Stomach (tissue), 9 donors: Measurements from ENCODE around the gene RASSF5. TPM values are rescaled to one million over a fixed set of nuclear protein-coding genes. Genes with fewer than 3 reads are reported as not detected.

ENCODE experiments used
- DNase-seq, 2 donors: peaks; one replicate each; pipeline versions ENCODE4 v3.0.0 to v3.0.0-alpha.2; 2013 to 2019
- H3K27ac ChIP-seq, 5 donors: fragments of 200-600 bp in 4 of 5; sonication (generic) in 4 of 5; one replicate each; pipeline ENCODE4 v1.5.1; 2013 to 2019; ENCODE audit warnings: mild to moderate bottlenecking in 1 of 5, moderate library complexity in 1 of 5
- H3K27me3 ChIP-seq, 3 donors: fragments of 200-600 bp; sonication (generic); one replicate each; pipeline ENCODE4 v1.5.1; 2017 to 2019; ENCODE audit warnings: mixed run types in 1 of 3
- H3K36me3 ChIP-seq, 4 donors: fragments of 200-600 bp; sonication (generic); 1 replicate in 3 of 4; 2 replicates in 1 of 4; pipeline ENCODE4 v1.5.1; 2016 to 2019
- H3K4me1 ChIP-seq, 4 donors: fragments of 200-600 bp; sonication (generic); one replicate each; pipeline ENCODE4 v1.5.1; 2016 to 2019
- H3K4me3 ChIP-seq, 4 donors: fragments of 200-600 bp; sonication (generic) in 3 of 4; one replicate each; pipeline ENCODE4 v1.5.1; 2016 to 2019; ENCODE audit warnings: mild to moderate bottlenecking in 1 of 4
- H3K9me3 ChIP-seq, 4 donors: fragments of 200-600 bp; sonication (generic); one replicate each; pipeline ENCODE4 v1.5.1; 2016 to 2019
- CTCF ChIP-seq, 7 experiments: fragments of 450-650 bp in 4 of 7; fragments of 200-600 bp in 3 of 7; sonication (generic) in 3 of 7; IDR thresholded peaks; one replicate each; pipeline ENCODE4 v1.5.1; 2016 to 2019; ENCODE audit warnings: antibody characterized with exemption in 7 of 7, control low read depth in 2 of 7, mild to moderate bottlenecking in 1 of 7
- EP300 ChIP-seq: sonication (generic); formaldehyde crosslinking; IDR thresholded peaks from one replicate; pipeline ENCODE4 v1.6.1; 2017; ENCODE audit warnings: antibody characterized with exemption
- POLR2A ChIP-seq, 4 donors: fragments of 450-650 bp; IDR thresholded peaks; one replicate each; pipeline ENCODE4 v1.6.1; 2016; ENCODE audit warnings: antibody characterized with exemption in 4 of 4, control low read depth in 2 of 4, mild to moderate bottlenecking in 1 of 4, moderate library complexity in 1 of 4
- POLR2AphosphoS5 ChIP-seq, 3 donors: sonication (generic); formaldehyde crosslinking; IDR thresholded peaks; one replicate each; pipeline ENCODE4 v1.6.1; 2016; ENCODE audit warnings: antibody characterized with exemption in 3 of 3
- WGBS, 5 donors: extraction: QIAGEN DNeasy Blood & Tissue Kit in 3 of 5; methylation state at CpG; one replicate each; pipeline versions ENCODE4 v1.1.5 to v1.1.7; 2013 to 2018; 5-methylcytosine and 5-hydroxymethylcytosine counted together
- intact Hi-C: fragments of 100-400 bp; cut with DNase I; formaldehyde crosslinking; loops from one replicate; pipeline ENCODE4 v1.15.1; 2023; ENCODE audit warnings: low total_unique reads
- polyA plus RNA-seq, 3 donors: library from polyadenylated mRNA; stranded (reverse); fragments of 200-250 nt; gene quantifications; one replicate each; pipeline ENCODE4 v1.2.3, GENCODE V29; 2013
- total RNA-seq, 5 donors: library from RNA; depleted of rRNA; stranded (reverse); fragments of >200 nt; gene quantifications; one replicate each; pipeline versions ENCODE4 v1.1.0 to v1.2.3, GENCODE V29; 2014 to 2016
- donor health status: healthy with polysubstance abuse.
- donor health status: Bipolar disorder and iron deficiency.
- donor health status: healthy.

Gene RASSF5
- total and polyA plus RNA-seq, 8 donors = 2.2 to 44.5 (median 7.5) TPM

- H3K36me3 ChIP-seq = peaks cover 38 to 97% (median 92%) of the 10 kb centered on the region in 4 donors
- 89 to 94% (median 91%) methylated on average over 9 of the region's 9 CpGs for WGBS, 5 donors
- intact Hi-C loops = no loop called here
Observed at GRCh38 chr1:206591696-206592095, 84.4 kb downstream of the RASSF5 start.

GRCh38 chr1:206593351-206593925 lies 86.1 kb downstream of the RASSF5 start:
- peaks cover 0 to 40% (median 15%) of the 10 kb centered on the region in 4 donors for H3K4me1 ChIP-seq
- no peak for DNase-seq
- no peak for TF ChIP-seq EP300
- TF ChIP-seq CTCF (IDR thresholded peaks at IDR 0.05) = no peak
- TF ChIP-seq POLR2A (IDR thresholded peaks at IDR 0.05) = no peak
- TF ChIP-seq POLR2AphosphoS5 (IDR thresholded peaks at IDR 0.05) = no peak
- intact Hi-C loops = no loop called here
- no peaks in the 10 kb centered on the region for H3K9me3 ChIP-seq
- H3K4me3 ChIP-seq = no peak overlapping the region
- H3K27me3 ChIP-seq = no peaks in the 10 kb centered on the region
- H3K27ac ChIP-seq = no peak overlapping the region
- 90 to 97% (median 91%) methylated on average over 7 of the region's 7 CpGs for WGBS, 5 donors
- H3K36me3 ChIP-seq = peaks cover 41 to 97% (median 92%) of the 10 kb centered on the region in 4 donors

More at GRCh38 chr1:206591696-206592095, 84.4 kb downstream of the RASSF5 start:
- DNase-seq = no peak
- TF ChIP-seq POLR2A (IDR thresholded peaks at IDR 0.05) (no peak), POLR2AphosphoS5 (IDR thresholded peaks at IDR 0.05) (no peak), CTCF (IDR thresholded peaks at IDR 0.05) (no peak), EP300 (no peak)
- Histone ChIP-seq H3K4me1 (peaks cover 0 to 50% (median 23%) of the 10 kb centered on the region in 4 donors), H3K27ac (peak overlapping the region in 1 of 5 donors; percentile 58), H3K27me3 (no peaks in the 10 kb centered on the region), H3K9me3 (no peaks in the 10 kb centered on the region), H3K4me3 (no peak overlapping the region)

DNA sequence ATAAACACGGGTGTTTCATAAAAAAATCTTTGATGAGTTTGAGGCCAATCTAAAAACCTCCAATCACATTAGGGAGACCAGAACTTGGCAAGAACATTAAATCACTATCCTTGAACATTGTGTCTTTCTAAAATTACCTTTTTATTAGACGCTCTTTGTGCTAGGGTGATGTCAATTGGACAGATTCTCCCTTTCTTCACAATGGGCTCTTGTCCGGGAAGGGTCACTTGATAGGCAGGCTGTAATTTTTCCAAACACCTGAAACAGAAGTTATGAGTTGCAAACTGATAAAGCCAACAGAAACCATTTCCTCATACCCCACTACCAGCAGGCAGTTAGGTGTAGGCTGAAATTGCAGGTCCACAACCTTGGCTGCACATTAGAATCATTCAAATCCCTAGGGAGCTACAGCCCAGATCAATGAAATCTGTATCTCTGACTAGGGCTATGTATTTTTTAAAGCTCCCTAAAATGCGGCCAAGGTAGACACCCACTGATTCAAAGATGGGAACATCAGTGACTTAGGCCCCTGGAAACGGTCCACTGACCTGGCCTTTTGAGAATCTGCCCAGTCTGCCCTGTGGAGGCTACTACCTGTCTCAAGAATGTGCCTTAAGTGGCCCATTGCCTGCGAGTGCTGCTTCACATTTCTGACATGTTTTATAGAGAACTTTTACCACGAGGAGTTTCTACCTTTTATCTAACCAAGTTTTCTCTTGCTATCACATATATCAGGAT lies 88.4 kb downstream of the RASSF5 start:
- 78 to 90% (median 83%) methylated on average over 7 of the region's 7 CpGs for WGBS, 5 donors
- no peaks in the 10 kb centered on the region for H3K27me3 ChIP-seq
- TF ChIP-seq POLR2AphosphoS5 (IDR thresholded peaks at IDR 0.05) = no peak
- no peak for TF ChIP-seq POLR2A (IDR thresholded peaks at IDR 0.05)
- TF ChIP-seq CTCF (IDR thresholded peaks at IDR 0.05) = no peak
- no peak for TF ChIP-seq EP300
- H3K36me3 ChIP-seq = peaks cover 64 to 100% (median 100%) of the 10 kb centered on the region in 4 donors
- H3K4me3 ChIP-seq = no peak overlapping the region
- H3K27ac ChIP-seq = no peak overlapping the region
- no peaks in the 10 kb centered on the region for H3K9me3 ChIP-seq
- H3K4me1 ChIP-seq = peaks cover 0 to 17% (median 1%) of the 10 kb centered on the region in 4 donors
- DNase-seq = no peak
- intact Hi-C loops = no loop called here

DNA sequence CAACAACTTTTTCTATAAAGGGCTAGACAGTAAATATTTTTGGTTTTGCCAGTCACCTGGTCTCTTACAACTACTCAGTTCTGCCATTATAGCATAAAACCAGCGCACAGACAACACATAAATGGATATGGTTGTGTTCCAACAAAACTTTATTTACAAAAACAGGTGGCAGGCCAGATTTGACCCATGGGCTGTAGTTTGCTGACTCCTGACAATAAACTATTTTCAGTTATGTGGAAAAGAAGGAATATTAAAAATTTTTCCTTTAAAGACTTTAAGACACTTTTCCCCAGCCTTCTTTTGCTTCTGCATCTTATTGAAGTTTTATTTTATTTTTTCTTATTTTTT lies 89.0 kb downstream of the RASSF5 start:
- H3K9me3 ChIP-seq = no peaks in the 10 kb centered on the region
- no peak for TF ChIP-seq EP300
- TF ChIP-seq CTCF (IDR thresholded peaks at IDR 0.05) = no peak
- TF ChIP-seq POLR2AphosphoS5 (IDR thresholded peaks at IDR 0.05) = no peak
- TF ChIP-seq POLR2A (IDR thresholded peaks at IDR 0.05) = no peak
- DNase-seq = no peak
- peaks cover 0 to 11% (median 0%) of the 10 kb centered on the region in 4 donors for H3K4me1 ChIP-seq
- no peak overlapping the region for H3K4me3 ChIP-seq
- no peaks in the 10 kb centered on the region for H3K27me3 ChIP-seq
- 91 to 100% (median 97%) methylated on average over 1 of the region's 1 CpG for WGBS, 5 donors
- intact Hi-C loops = no loop called here
- peaks cover 70 to 100% (median 100%) of the 10 kb centered on the region in 4 donors for H3K36me3 ChIP-seq
- H3K27ac ChIP-seq = no peak overlapping the region
